HEK293 (cell line): Measurements from ENCODE around the gene SEC24A.
"Not testable (repeated sequence)": the region's sequence is repeated elsewhere in the genome, so short reads cannot be mapped to it uniquely, and the experiment has no call there.

ENCODE experiments used
- CTCF ChIA-PET: fragments of 350-600 bp; formaldehyde crosslinking; extraction: SDS; loops from one replicate; lab custom pipeline; 2021; ENCODE audit warnings: antibody characterized with exemption; lab: Yijun Ruan, JAX
- POLR2A ChIA-PET: fragments of 300-600 bp; formaldehyde crosslinking; extraction: SDS; loops from one replicate; lab custom pipeline; 2020; ENCODE audit warnings: antibody characterized with exemption, inconsistent platforms; lab: Yijun Ruan, JAX
- H3K27ac ChIP-seq: fragments of 200-500 bp; sonication (Bioruptor generic); 2 replicates; pipeline ENCODE4 v1.5.1; 2014; ENCODE audit warnings: low read depth, low read length, control low read depth, inconsistent platforms; ENCODE audit errors: extremely low read depth
- H3K36me3 ChIP-seq, 2 experiments: fragments of 200-500 bp in 1 of 2; sonication (Bioruptor generic) in 1 of 2; 1 replicate in 1 of 2; 2 replicates in 1 of 2; pipeline ENCODE4 v1.5.1; 2014 to 2017; ENCODE audit warnings: inconsistent platforms in 2 of 2, low read length in 2 of 2; ENCODE audit not compliant: control insufficient read depth in 2 of 2, insufficient read depth in 1 of 2
- H3K4me1 ChIP-seq: fragments of 200-500 bp; sonication (Bioruptor generic); 2 replicates; pipeline ENCODE4 v1.5.1; 2014; ENCODE audit warnings: mild to moderate bottlenecking, low read length, inconsistent platforms; ENCODE audit not compliant: control insufficient read depth, insufficient read depth
- H3K4me3 ChIP-seq: 2 replicates; pipeline ENCODE4 v1.5.1; 2011; ENCODE audit warnings: low read depth, mild to moderate bottlenecking, control low read depth, low read length, moderate library complexity
- H3K9me3 ChIP-seq: fragments of 200-500 bp; sonication (Bioruptor generic); 2 replicates; pipeline ENCODE4 v1.5.1; 2014; ENCODE audit warnings: low read depth, low read length, inconsistent platforms; ENCODE audit not compliant: control insufficient read depth, insufficient read depth
- HOXD13 ChIP-seq: sonication (generic); formaldehyde crosslinking; IDR thresholded peaks from 2 replicates; pipeline ENCODE4 v1.8.0; 2022; ENCODE audit warnings: missing genetic modification reagents, borderline replicate concordance
- MEIS1 ChIP-seq: sonication (generic); formaldehyde crosslinking; IDR thresholded peaks from 2 replicates; pipeline ENCODE4 v1.8.1; 2022; ENCODE audit warnings: missing genetic modification reagents, mild to moderate bottlenecking, borderline replicate concordance
- SCRT1 ChIP-seq: fragments of 450-650 bp; formaldehyde crosslinking; IDR thresholded peaks from 2 replicates; pipeline ENCODE4 v1.5.1; 2016; ENCODE audit warnings: missing biosample characterization, missing genetic modification characterization, borderline replicate concordance
- SCRT2 ChIP-seq: fragments of 450-650 bp; formaldehyde crosslinking; IDR thresholded peaks from 2 replicates; pipeline ENCODE4 v1.5.1; 2016; ENCODE audit warnings: missing biosample characterization, missing genetic modification characterization
- TRIM28 ChIP-seq: IDR thresholded peaks from 2 replicates; pipeline ENCODE4 v1.6.1; 2011; ENCODE audit warnings: low read length, control low read depth, borderline replicate concordance
- ZBTB11 ChIP-seq: fragments of 450-650 bp; formaldehyde crosslinking; conservative IDR thresholded peaks from 2 replicates; pipeline ENCODE4 v1.5.1; 2016; ENCODE audit warnings: low read depth, missing biosample characterization, missing genetic modification characterization
- ZBTB20 ChIP-seq: fragments of 450-650 bp; formaldehyde crosslinking; IDR thresholded peaks from 2 replicates; pipeline ENCODE4 v1.5.1; 2016; ENCODE audit warnings: missing biosample characterization, missing genetic modification characterization
- ZFP3 ChIP-seq: fragments of 450-650 bp; formaldehyde crosslinking; IDR thresholded peaks from 2 replicates; pipeline ENCODE4 v1.5.1; 2016; ENCODE audit warnings: low read depth, missing biosample characterization, missing genetic modification characterization
- ZNF133 ChIP-seq: fragments of 450-650 bp; formaldehyde crosslinking; IDR thresholded peaks from 2 replicates; pipeline ENCODE4 v1.5.1; 2016; ENCODE audit warnings: missing biosample characterization, missing genetic modification characterization
- ZNF140 ChIP-seq: fragments of 450-650 bp; formaldehyde crosslinking; IDR thresholded peaks from 2 replicates; pipeline ENCODE4 v1.5.1; 2016; ENCODE audit warnings: missing biosample characterization, missing genetic modification characterization
- ZNF2 ChIP-seq: fragments of 450-650 bp; formaldehyde crosslinking; IDR thresholded peaks from 2 replicates; pipeline ENCODE4 v1.5.1; 2016; ENCODE audit warnings: missing biosample characterization, missing genetic modification characterization
- ZNF266 ChIP-seq: fragments of 450-650 bp; formaldehyde crosslinking; IDR thresholded peaks from 2 replicates; pipeline ENCODE4 v1.5.1; 2016; ENCODE audit warnings: missing biosample characterization, missing genetic modification characterization, low read depth
- ZNF292 ChIP-seq: fragments of 450-650 bp; formaldehyde crosslinking; IDR thresholded peaks from 2 replicates; pipeline ENCODE4 v1.5.1; 2016; ENCODE audit warnings: low read depth, missing biosample characterization, missing genetic modification characterization, borderline replicate concordance
- ZNF311 ChIP-seq: fragments of 450-650 bp; formaldehyde crosslinking; IDR thresholded peaks from 2 replicates; pipeline ENCODE4 v1.5.1; 2017; ENCODE audit warnings: missing biosample characterization, missing genetic modification characterization, borderline replicate concordance
- ZNF426 ChIP-seq: fragments of 450-650 bp; formaldehyde crosslinking; IDR thresholded peaks from 2 replicates; pipeline ENCODE4 v1.5.1; 2017; ENCODE audit warnings: missing biosample characterization, missing genetic modification characterization, mild to moderate bottlenecking, inconsistent platforms, moderate library complexity
- ZNF623 ChIP-seq: fragments of 450-650 bp; formaldehyde crosslinking; IDR thresholded peaks from 2 replicates; pipeline ENCODE4 v1.5.1; 2016; ENCODE audit warnings: missing biosample characterization, missing genetic modification characterization
- ZNF660 ChIP-seq: fragments of 450-650 bp; IDR thresholded peaks from 2 replicates; pipeline ENCODE4 v1.5.1; 2018; ENCODE audit warnings: missing biosample characterization, mild to moderate bottlenecking, missing genetic modification characterization
- ZNF664 ChIP-seq: fragments of 450-650 bp; formaldehyde crosslinking; IDR thresholded peaks from 2 replicates; pipeline ENCODE4 v1.5.1; 2016; ENCODE audit warnings: missing biosample characterization, missing genetic modification characterization
- ZNF707 ChIP-seq: fragments of 450-650 bp; formaldehyde crosslinking; IDR thresholded peaks from 2 replicates; pipeline ENCODE4 v1.5.1; 2016; ENCODE audit warnings: missing biosample characterization, missing genetic modification characterization
- ZNF768 ChIP-seq: fragments of 450-650 bp; formaldehyde crosslinking; IDR thresholded peaks from 2 replicates; pipeline ENCODE4 v1.5.1; 2018; ENCODE audit warnings: missing biosample characterization, mild to moderate bottlenecking, missing genetic modification characterization
- ZNF785 ChIP-seq: fragments of 450-650 bp; formaldehyde crosslinking; IDR thresholded peaks from 2 replicates; pipeline ENCODE4 v1.5.1; 2016; ENCODE audit warnings: missing biosample characterization, missing genetic modification characterization
- ZNF837 ChIP-seq: fragments of 450-650 bp; formaldehyde crosslinking; IDR thresholded peaks from 2 replicates; pipeline ENCODE4 v1.5.1; 2016; ENCODE audit warnings: missing biosample characterization, missing genetic modification characterization
- TF ChIP-seq, protein P1 (sequence below): sonication (generic); formaldehyde crosslinking; IDR thresholded peaks from 2 replicates; pipeline ENCODE4 v1.8.1; 2022; ENCODE audit warnings: mild to moderate bottlenecking, moderate library complexity, missing genetic modification reagents

Gene SEC24A

GRCh38 chr5:134714541-134714940 lies 66.0 kb downstream of the SEC24A start:
- Histone ChIP-seq H3K4me3 (no peak overlapping the region), H3K27ac (no peak overlapping the region), H3K9me3 (no peaks in the 10 kb centered on the region), H3K36me3 (peaks cover 61 to 70% of the 10 kb centered on the region in 2 experiments), H3K4me1 (no peaks in the 10 kb centered on the region)
- POLR2A ChIA-PET, result no interaction called here
- TF ChIP-seq ZNF785 (tag by site-specific recombination), result no peak
- no peak for TF ChIP-seq ZNF133 (tag by site-specific recombination)
- no peak for TF ChIP-seq ZBTB11 (tag by site-specific recombination)
- TF ChIP-seq ZNF707 (tag by site-specific recombination), result no peak
- no peak for TF ChIP-seq ZNF664
- TF ChIP-seq ZNF837 (tag by site-specific recombination), result no peak
- CTCF ChIA-PET, result interaction anchor here (0.6 kb wide), 1 partner anchor 126 kb away, joined by 3 read pairs; no protein-coding TSS in a partner anchor

DNA sequence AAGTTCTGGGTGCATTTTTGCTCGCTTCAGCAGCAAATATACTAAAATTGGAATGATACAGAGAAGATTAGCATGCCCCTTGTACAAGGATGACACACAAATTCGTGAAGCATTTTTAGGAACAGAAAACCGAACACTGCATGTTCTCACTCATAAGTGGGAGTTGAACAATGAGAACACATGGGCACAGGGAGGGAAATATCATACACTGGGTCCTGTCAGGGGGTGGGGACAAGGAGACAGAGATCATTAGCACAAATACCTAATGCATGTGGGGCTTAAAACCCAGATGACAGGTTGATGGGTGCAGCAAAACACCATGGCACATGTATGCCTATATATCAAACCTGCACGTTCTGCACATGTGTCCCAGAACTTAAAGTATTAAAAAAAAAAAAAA lies 66.9 kb downstream of the SEC24A start:
- H3K36me3 ChIP-seq, result peaks cover 62 to 70% of the 10 kb centered on the region in 2 experiments
- CTCF ChIA-PET, result interaction anchor here (0.7 kb wide), 1 partner anchor 23 kb away, joined by 3 read pairs; the partner anchor contains the start of gene CAMLG
- H3K9me3 ChIP-seq, POLR2A ChIA-PET, H3K27ac ChIP-seq, H3K4me1 ChIP-seq, H3K4me3 ChIP-seq: not testable (repeated sequence)

DNA sequence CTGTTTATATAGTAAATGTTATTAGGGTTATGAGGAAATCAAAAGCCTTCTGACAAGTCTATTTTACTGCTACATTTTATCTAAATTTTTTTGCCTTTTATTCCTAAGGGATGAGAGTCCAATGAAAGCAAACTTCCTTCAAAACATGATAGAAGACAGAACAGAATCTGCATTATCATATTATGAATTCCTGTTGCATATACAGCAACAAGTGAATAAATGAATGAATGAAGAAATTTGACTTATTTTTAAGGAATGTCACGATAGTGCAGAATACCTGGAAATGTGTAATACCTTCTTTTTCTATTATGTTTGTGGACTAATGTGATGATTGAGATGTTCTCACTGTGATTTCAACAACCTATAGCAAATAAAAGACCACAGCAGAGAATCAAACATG lies 76.3 kb downstream of the SEC24A start:
- ChIA-PET CTCF (no interaction called here), POLR2A (no interaction called here)
- Histone ChIP-seq H3K4me1 (no peaks in the 10 kb centered on the region), H3K9me3 (no peaks in the 10 kb centered on the region), H3K4me3 (no peak overlapping the region), H3K27ac (no peak overlapping the region), H3K36me3 (peaks cover 35 to 42% of the 10 kb centered on the region in 2 experiments)
- TF ChIP-seq SCRT1, result peak; percentile 55; the same call in 1 of the 2 replicates
- TF ChIP-seq SCRT2 (tag by site-specific recombination), result peak; percentile 91
- TF ChIP-seq ZNF623 (tag by site-specific recombination), result no peak
- no peak for TF ChIP-seq ZNF2 (tag by site-specific recombination)

DNA sequence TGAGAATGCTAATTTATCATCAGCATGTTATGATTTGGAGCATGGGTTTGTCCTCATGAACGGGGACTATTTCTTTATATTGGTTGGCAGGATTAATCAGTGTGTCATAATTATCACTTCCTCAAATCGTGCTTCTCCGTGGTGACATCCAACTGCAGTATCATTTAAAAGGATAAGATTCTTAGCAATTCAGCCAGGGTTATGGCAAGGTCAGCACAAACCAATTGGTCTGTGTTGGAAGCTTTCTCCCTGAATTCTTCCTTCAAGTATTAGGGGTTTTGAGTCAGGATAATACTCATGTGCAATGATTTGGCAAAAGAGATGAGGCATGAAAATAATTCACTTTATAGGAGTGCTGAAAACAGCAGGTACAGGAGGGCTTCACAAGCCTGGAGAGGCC lies 84.2 kb downstream of the SEC24A start:
- CTCF ChIA-PET, result interaction anchor here (0.6 kb wide), 1 partner anchor 12 kb away, joined by 3 read pairs; no protein-coding TSS in a partner anchor
- H3K4me3 ChIP-seq, result no peak overlapping the region
- TF ChIP-seq MEIS1 (CRISPR knock-in tag), result no peak
- TF ChIP-seq ZNF768 (tag by site-specific recombination), result no peak
- TF ChIP-seq HOXD13 (CRISPR knock-in tag), result no peak
- no peak for TF ChIP-seq ZNF140 (tag by site-specific recombination)
- no peak for TF ChIP-seq ZNF426 (tag by site-specific recombination)
- no peak for TF ChIP-seq ZNF660
- no peak for TF ChIP-seq ZNF292 (tag by site-specific recombination)
- TF ChIP-seq ZNF266 (tag by site-specific recombination), result no peak
- TF ChIP-seq TRIM28, result no peak
- TF ChIP-seq, protein P1, sequence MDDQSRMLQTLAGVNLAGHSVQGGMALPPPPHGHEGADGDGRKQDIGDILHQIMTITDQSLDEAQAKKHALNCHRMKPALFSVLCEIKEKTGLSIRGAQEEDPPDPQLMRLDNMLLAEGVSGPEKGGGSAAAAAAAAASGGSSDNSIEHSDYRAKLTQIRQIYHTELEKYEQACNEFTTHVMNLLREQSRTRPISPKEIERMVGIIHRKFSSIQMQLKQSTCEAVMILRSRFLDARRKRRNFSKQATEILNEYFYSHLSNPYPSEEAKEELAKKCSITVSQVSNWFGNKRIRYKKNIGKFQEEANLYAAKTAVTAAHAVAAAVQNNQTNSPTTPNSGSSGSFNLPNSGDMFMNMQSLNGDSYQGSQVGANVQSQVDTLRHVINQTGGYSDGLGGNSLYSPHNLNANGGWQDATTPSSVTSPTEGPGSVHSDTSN (CRISPR knock-in tag), result no peak
- TF ChIP-seq ZFP3 (tag by site-specific recombination), result no peak
- TF ChIP-seq ZBTB20 (tag by site-specific recombination), result no peak
- TF ChIP-seq ZNF311 (tag by site-specific recombination), result no peak
- TF ChIP-seq, all 188 proteins: peak for 0

More for the DNA sequence above, 84.2 kb downstream of the SEC24A start:
- H3K27ac ChIP-seq, result no peak overlapping the region
- no peaks in the 10 kb centered on the region; a peak in 1 of 3 replicates for H3K36me3 ChIP-seq
- no peaks in the 10 kb centered on the region for H3K9me3 ChIP-seq
- no peaks in the 10 kb centered on the region for H3K4me1 ChIP-seq
- POLR2A ChIA-PET, result no interaction called here
